HepG2 (cell line): Measurements from ENCODE around the gene MASP1. TPM values are rescaled to one million over a fixed set of nuclear protein-coding genes. Genes with fewer than 3 reads are reported as not detected.

ENCODE experiments used
- ARID5B ChIP-seq: IDR thresholded peaks from 2 replicates; pipeline ENCODE4 v1.4.0; 2020; ENCODE audit warnings: mild to moderate bottlenecking, missing genetic modification reagents
- CBX2 ChIP-seq, 2 experiments: fragments of 200-600 bp in 1 of 2; sonication (generic); formaldehyde crosslinking in 1 of 2; IDR thresholded peaks; 2 replicates each; pipeline versions ENCODE4 v1.7.0 to v1.8.1; 2018 to 2022; ENCODE audit warnings: low read depth in 2 of 2, low read length in 1 of 2, mild to moderate bottlenecking in 1 of 2, missing genetic modification reagents in 1 of 2
- CEBPB ChIP-seq: IDR thresholded peaks from 2 replicates; pipeline ENCODE4 v1.6.1; 2011; ENCODE audit warnings: low read depth, low read length, improper control_type of control experiment, borderline replicate concordance
- HNF1A ChIP-seq, 2 experiments: sonication (generic) in 1 of 2; formaldehyde crosslinking in 1 of 2; IDR thresholded peaks; 2 replicates each; pipeline versions ENCODE4 v1.4.0 to v1.6.1; 2016 to 2020; ENCODE audit warnings: borderline replicate concordance in 1 of 2, low read depth in 1 of 2, mild to moderate bottlenecking in 1 of 2, missing genetic modification reagents in 1 of 2
- IRF1 ChIP-seq: sonication (generic); formaldehyde crosslinking; IDR thresholded peaks from 2 replicates; pipeline ENCODE4 v1.4.0; 2020; ENCODE audit warnings: low read depth, mild to moderate bottlenecking, missing genetic modification reagents
- NONO ChIP-seq, 2 experiments: fragments of 450-650 bp in 1 of 2; sonication (generic) in 1 of 2; formaldehyde crosslinking in 1 of 2; IDR thresholded peaks in 1 of 2; conservative IDR thresholded peaks in 1 of 2; 2 replicates each; pipeline versions ENCODE4 v1.6.1 to v1.8.0; 2017 to 2022; ENCODE audit warnings: mild to moderate bottlenecking in 1 of 2, missing genetic modification reagents in 1 of 2, moderate library complexity in 1 of 2
- ZNF550 ChIP-seq: sonication (generic); formaldehyde crosslinking; IDR thresholded peaks from 2 replicates; pipeline ENCODE4 v1.4.0; 2020; ENCODE audit warnings: mild to moderate bottlenecking, missing genetic modification reagents, borderline replicate concordance
- ZNF614 ChIP-seq: IDR thresholded peaks from 2 replicates; pipeline ENCODE4 v1.6.1; 2018; ENCODE audit warnings: missing biosample characterization, missing genetic modification reagents, inconsistent platforms, borderline replicate concordance
- polyA plus RNA-seq, 8 experiments: library from polyadenylated mRNA; depleted of rRNA in 3 of 8; stranded (reverse) in 7 of 8; unstranded in 1 of 8; fragments of >200 nt; fragmentation: Illumina TruSeq in 4 of 8; extraction: Trizol in 4 of 8; gene quantifications; 2 replicates each; pipeline versions ENCODE4 v1.2.1 to v1.2.3, GENCODE V29; 2011 to 2016; ENCODE audit warnings: low read depth in 4 of 8, missing spikeins in 1 of 8, mixed read lengths in 1 of 8; ENCODE audit not compliant: insufficient read depth in 1 of 8
- total RNA-seq, 5 experiments: library from RNA; depleted of rRNA; stranded (reverse); fragments of >200 nt; fragmentation: Illumina TruSeq; extraction: Trizol; gene quantifications; 2 replicates each; pipeline ENCODE4 v1.2.3, GENCODE V29; 2016; ENCODE audit warnings: low read depth in 1 of 5

Gene MASP1
- total and polyA plus RNA-seq, 2 of the 13 experiments (the other 11 are each of a cell fraction or from before 2014, with no cell fraction given): 10.8 to 56.0 TPM

- no peak for TF ChIP-seq HNF1A (IDR thresholded peaks at IDR 0.05; ENCODE audit: low read depth)
- TF ChIP-seq HNF1A (CRISPR knock-in tag; IDR thresholded peaks at IDR 0.05; ENCODE audit: borderline replicate concordance): no peak
- TF ChIP-seq CBX2 (IDR thresholded peaks at IDR 0.05; ENCODE audit: low read depth, low read length): no peak
- no peak for TF ChIP-seq CBX2 (CRISPR knock-in tag; IDR thresholded peaks at IDR 0.05; ENCODE audit: low read depth)
- no peak for TF ChIP-seq ZNF614 (CRISPR knock-in tag)
- no peak for TF ChIP-seq CEBPB
- TF ChIP-seq IRF1 (CRISPR knock-in tag): no peak
- no peak for TF ChIP-seq NONO (IDR thresholded peaks at IDR 0.05)
- no peak for TF ChIP-seq NONO (CRISPR knock-in tag; conservative IDR thresholded peaks at IDR 0.05)
- TF ChIP-seq ZNF550 (CRISPR knock-in tag): no peak
- no peak for TF ChIP-seq ARID5B (CRISPR knock-in tag)
These were observed 24.2 kb downstream of the MASP1 start (continued) for GRCh38 chr3:187267306-187267705.
